ENCODE data around the gene EIF2S3B.

EIF2S3B gene

DNA sequence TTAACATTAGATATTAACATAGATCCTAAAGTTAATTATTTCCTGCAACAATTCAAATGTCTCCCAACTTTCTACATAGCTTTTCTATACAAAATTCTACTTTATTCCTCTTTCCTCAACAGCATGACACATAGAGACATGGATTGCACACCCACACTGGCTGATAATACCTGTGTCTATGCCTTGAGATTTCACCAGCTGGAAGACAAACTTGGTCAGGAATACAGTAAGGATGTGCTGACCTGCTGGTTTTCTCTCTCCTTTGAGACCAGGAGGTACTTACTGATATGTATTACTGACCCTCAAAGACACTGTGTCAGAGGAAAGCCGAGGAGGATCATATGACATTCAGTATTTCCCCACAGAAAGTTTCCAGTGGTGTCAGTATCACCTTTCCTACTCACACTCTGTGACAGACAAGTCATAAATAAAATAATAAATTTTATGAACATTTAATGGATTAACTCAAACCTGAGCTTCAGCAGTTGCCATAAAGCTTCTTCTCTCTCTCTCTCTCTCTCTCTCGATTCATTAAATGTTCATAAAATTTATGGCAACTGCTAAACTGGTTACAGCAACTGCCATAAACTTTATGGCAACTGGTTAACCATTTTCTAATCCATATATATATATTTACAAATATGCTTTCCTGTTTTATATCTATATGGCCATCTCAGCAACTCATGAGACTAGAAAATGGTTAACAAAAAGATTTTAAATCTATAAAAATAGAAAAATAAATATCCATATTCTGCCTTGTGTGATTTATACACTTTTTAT, 22.7 kb downstream of the EIF2S3B start:
- Histone ChIP-seq H3K79me1 (ENCODE audit: low read depth, low read length) (no peaks in the 10 kb centered on the region), H2BK15ac (ENCODE audit: low read length) (no peak overlapping the region), H2BK5ac (ENCODE audit: low read length) (no peak overlapping the region), H3K36me3 (replicated peaks in 1 of 2; ENCODE audit: control insufficient read depth in 2 of 2, insufficient read depth in 2 of 2, low read length in 2 of 2) (no peaks in the 10 kb centered on the region), H2AK5ac (ENCODE audit: low read depth, low read length) (no peak overlapping the region), H3K23ac (ENCODE audit: low read depth, low read length, poor library complexity) (no peak overlapping the region), H3K4me1 (ENCODE audit: control insufficient read depth in 2 of 2, insufficient read depth in 1 of 2, low read depth in 1 of 2, low read length in 2 of 2) (no peaks in the 10 kb centered on the region), H3K4me3 (ENCODE audit: low read length in 2 of 2) (no peak overlapping the region), H3K4ac (ENCODE audit: low read length) (no peak overlapping the region), H2BK12ac (ENCODE audit: low read length) (no peak overlapping the region), H2BK120ac (ENCODE audit: low read depth, low read length) (no peak overlapping the region), H3K18ac (ENCODE audit: low read length) (no peak overlapping the region), H3K9ac (ENCODE audit: low read depth, low read length, poor library complexity) (no peak overlapping the region), H3K27me3 (ENCODE audit: control insufficient read depth in 3 of 3, insufficient read depth in 3 of 3, low read depth in 1 of 3, low read length in 3 of 3) (no peaks in the 10 kb centered on the region), H3K14ac (ENCODE audit: low read length) (no peak overlapping the region), H3K4me2 (ENCODE audit: insufficient read depth, low read length, poor library complexity, severe bottlenecking) (no peak overlapping the region), H4K8ac (ENCODE audit: low read depth, low read length) (no peak overlapping the region), H3K9me3 (replicated peaks in 1 of 2; ENCODE audit: control insufficient read depth in 2 of 2, insufficient read depth in 1 of 2, low read depth in 1 of 2, low read length in 2 of 2) (no peaks in the 10 kb centered on the region), H2AFZ (ENCODE audit: low read length) (no peak overlapping the region), H4K91ac (ENCODE audit: low read depth, low read length, poor library complexity) (no peak overlapping the region), H3K27ac (replicated peaks; ENCODE audit: low read length) (no peak overlapping the region)
- DNase-seq (ENCODE audit: low spot score), result no peak
- WGBS, 2 donors (ENCODE audit: extremely low coverage in 2 of 2, insufficient read length in 2 of 2, insufficient replicate concordance in 1 of 2), result no CpG with 5 or more reads among the region's 2 CpGs

DNA sequence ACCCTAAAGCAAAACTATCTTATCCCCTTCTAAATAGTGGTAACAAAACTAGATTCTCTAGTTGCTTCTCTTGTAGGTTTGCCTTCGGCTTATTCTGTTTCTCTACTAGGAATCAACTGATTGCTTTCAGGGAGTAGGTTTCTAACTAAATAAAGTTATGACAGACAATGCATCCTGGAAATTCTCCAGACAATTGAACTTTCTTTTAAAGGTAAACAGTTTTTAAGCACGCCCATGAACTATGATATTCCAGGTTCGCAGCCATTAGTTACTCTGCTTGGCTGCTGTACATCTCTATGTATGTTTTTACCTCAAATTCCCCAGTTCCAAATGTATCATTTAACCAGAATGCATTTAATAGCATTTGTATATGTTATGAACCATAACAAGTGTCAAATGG, 23.9 kb downstream of the EIF2S3B start:
- H3K4ac ChIP-seq (ENCODE audit: low read length), result no peak overlapping the region
- H3K36me3 ChIP-seq (replicated peaks in 1 of 2; ENCODE audit: control insufficient read depth in 2 of 2, insufficient read depth in 2 of 2, low read length in 2 of 2), result no peaks in the 10 kb centered on the region
- no peaks in the 10 kb centered on the region for H3K9me3 ChIP-seq (replicated peaks in 1 of 2; ENCODE audit: control insufficient read depth in 2 of 2, insufficient read depth in 1 of 2, low read depth in 1 of 2, low read length in 2 of 2)
- no peak overlapping the region for H2AFZ ChIP-seq (ENCODE audit: low read length)
- H2BK120ac ChIP-seq (ENCODE audit: low read depth, low read length), result no peak overlapping the region
- H2BK12ac ChIP-seq (ENCODE audit: low read length), result no peak overlapping the region
- H3K9ac ChIP-seq (ENCODE audit: low read depth, low read length, poor library complexity), result no peak overlapping the region
- H3K4me3 ChIP-seq (ENCODE audit: low read length in 2 of 2), result no peak overlapping the region
- H2BK5ac ChIP-seq (ENCODE audit: low read length), result no peak overlapping the region
- no peaks in the 10 kb centered on the region for H3K79me1 ChIP-seq (ENCODE audit: low read depth, low read length)
- H2AK5ac ChIP-seq (ENCODE audit: low read depth, low read length), result no peak overlapping the region
- H3K27ac ChIP-seq (replicated peaks; ENCODE audit: low read length), result no peak overlapping the region
- no peaks in the 10 kb centered on the region for H3K27me3 ChIP-seq (ENCODE audit: control insufficient read depth in 3 of 3, insufficient read depth in 3 of 3, low read depth in 1 of 3, low read length in 3 of 3)
- no peak for DNase-seq (ENCODE audit: low spot score)
- H3K4me1 ChIP-seq (ENCODE audit: control insufficient read depth in 2 of 2, insufficient read depth in 1 of 2, low read depth in 1 of 2, low read length in 2 of 2), result no peaks in the 10 kb centered on the region
- no peak overlapping the region for H3K14ac ChIP-seq (ENCODE audit: low read length)
- H4K8ac ChIP-seq (ENCODE audit: low read depth, low read length), result no peak overlapping the region
- no peak overlapping the region for H3K18ac ChIP-seq (ENCODE audit: low read length)
- H3K23ac ChIP-seq (ENCODE audit: low read depth, low read length, poor library complexity), result no peak overlapping the region
- no peak overlapping the region for H2BK15ac ChIP-seq (ENCODE audit: low read length)
- WGBS, 2 donors (ENCODE audit: extremely low coverage in 2 of 2, insufficient read length in 2 of 2, insufficient replicate concordance in 1 of 2), result no CpG with 5 or more reads among the region's 3 CpGs
- H4K91ac ChIP-seq (ENCODE audit: low read depth, low read length, poor library complexity), result no peak overlapping the region
- H3K4me2 ChIP-seq (ENCODE audit: insufficient read depth, low read length, poor library complexity, severe bottlenecking), result no peak overlapping the region

DNA sequence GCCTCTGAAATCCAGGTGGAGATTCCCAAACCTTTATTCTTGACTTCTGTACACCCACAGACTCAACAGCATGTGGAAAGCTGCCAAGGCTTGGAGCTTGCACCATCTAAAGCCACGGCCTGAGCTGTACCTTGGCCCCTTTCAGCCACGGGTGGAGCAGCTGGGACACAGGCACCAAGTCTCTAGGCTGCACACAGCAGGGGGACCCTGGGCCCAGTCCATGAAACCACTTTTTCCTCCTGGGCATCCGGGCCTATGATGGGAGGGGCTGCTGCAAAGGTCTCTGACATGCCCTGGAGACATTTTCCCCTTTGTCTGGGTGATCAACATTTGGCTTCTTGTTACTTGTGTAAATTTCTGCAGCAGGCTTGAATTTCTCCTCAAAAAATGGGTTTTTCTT, 32.0 kb downstream of the EIF2S3B start:
- WGBS, 2 donors (ENCODE audit: extremely low coverage in 2 of 2, insufficient read length in 2 of 2, insufficient replicate concordance in 1 of 2), result no CpG with 5 or more reads among the region's 3 CpGs
- Histone ChIP-seq H3K79me1 (ENCODE audit: low read depth, low read length) (no peaks in the 10 kb centered on the region), H2BK15ac (ENCODE audit: low read length) (no peak overlapping the region), H3K36me3 (replicated peaks in 1 of 2; ENCODE audit: control insufficient read depth in 2 of 2, insufficient read depth in 2 of 2, low read length in 2 of 2) (no peaks in the 10 kb centered on the region), H4K8ac (ENCODE audit: low read depth, low read length) (no peak overlapping the region), H3K9me3 (replicated peaks in 1 of 2; ENCODE audit: control insufficient read depth in 2 of 2, insufficient read depth in 1 of 2, low read depth in 1 of 2, low read length in 2 of 2) (no peaks in the 10 kb centered on the region), H3K18ac (ENCODE audit: low read length) (no peak overlapping the region), H3K27ac (replicated peaks; ENCODE audit: low read length) (no peak overlapping the region), H4K91ac (ENCODE audit: low read depth, low read length, poor library complexity) (no peak overlapping the region), H2BK120ac (ENCODE audit: low read depth, low read length) (no peak overlapping the region), H2AK5ac (ENCODE audit: low read depth, low read length) (no peak overlapping the region), H3K23ac (ENCODE audit: low read depth, low read length, poor library complexity) (no peak overlapping the region), H3K9ac (ENCODE audit: low read depth, low read length, poor library complexity) (no peak overlapping the region), H3K4me1 (ENCODE audit: control insufficient read depth in 2 of 2, insufficient read depth in 1 of 2, low read depth in 1 of 2, low read length in 2 of 2) (no peaks in the 10 kb centered on the region), H3K27me3 (ENCODE audit: control insufficient read depth in 3 of 3, insufficient read depth in 3 of 3, low read depth in 1 of 3, low read length in 3 of 3) (no peaks in the 10 kb centered on the region), H3K4me3 (ENCODE audit: low read length in 2 of 2) (no peak overlapping the region), H2AFZ (ENCODE audit: low read length) (no peak overlapping the region), H2BK5ac (ENCODE audit: low read length) (no peak overlapping the region), H3K4me2 (ENCODE audit: insufficient read depth, low read length, poor library complexity, severe bottlenecking) (no peak overlapping the region), H2BK12ac (ENCODE audit: low read length) (no peak overlapping the region), H3K4ac (ENCODE audit: low read length) (no peak overlapping the region), H3K14ac (ENCODE audit: low read length) (no peak overlapping the region)
- DNase-seq (ENCODE audit: low spot score), result no peak

DNA sequence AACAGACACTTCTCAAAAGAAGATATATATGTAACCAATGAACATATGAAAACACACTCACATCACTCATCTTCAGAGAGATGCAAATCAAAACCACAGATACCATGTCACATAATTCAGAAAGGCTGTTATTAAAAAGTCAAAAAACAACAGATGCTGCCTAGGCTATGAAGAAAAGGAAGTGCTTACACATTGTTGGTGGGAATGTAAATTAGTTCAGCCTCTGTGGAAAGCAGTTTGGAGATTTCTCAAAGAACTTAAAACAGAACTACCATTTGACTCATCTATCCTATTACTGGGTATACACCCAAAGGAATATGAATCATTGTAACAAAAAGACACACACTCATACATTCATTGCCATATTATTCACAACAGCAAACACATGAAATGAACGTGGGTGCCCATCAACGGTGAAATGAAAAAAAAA, 35.1 kb downstream of the EIF2S3B start:
- H3K4me1 ChIP-seq (ENCODE audit: control insufficient read depth in 2 of 2, insufficient read depth in 1 of 2, low read depth in 1 of 2, low read length in 2 of 2), result no peaks in the 10 kb centered on the region
- no peak overlapping the region for H2BK15ac ChIP-seq (ENCODE audit: low read length)
- no peak overlapping the region for H3K4me3 ChIP-seq (ENCODE audit: low read length in 2 of 2)
- H3K27ac ChIP-seq (replicated peaks; ENCODE audit: low read length), result no peak overlapping the region
- H2BK5ac ChIP-seq (ENCODE audit: low read length), result no peak overlapping the region
- no peaks in the 10 kb centered on the region for H3K9me3 ChIP-seq (replicated peaks in 1 of 2; ENCODE audit: control insufficient read depth in 2 of 2, insufficient read depth in 1 of 2, low read depth in 1 of 2, low read length in 2 of 2)
- H2AK5ac ChIP-seq (ENCODE audit: low read depth, low read length), result no peak overlapping the region
- H4K8ac ChIP-seq (ENCODE audit: low read depth, low read length), result no peak overlapping the region
- no peak overlapping the region for H3K18ac ChIP-seq (ENCODE audit: low read length)
- H3K4me2 ChIP-seq (ENCODE audit: insufficient read depth, low read length, poor library complexity, severe bottlenecking), result no peak overlapping the region
- no CpG with 5 or more reads among the region's 2 CpGs for WGBS, 2 donors (ENCODE audit: extremely low coverage in 2 of 2, insufficient read length in 2 of 2, insufficient replicate concordance in 1 of 2)
- no peak overlapping the region for H3K9ac ChIP-seq (ENCODE audit: low read depth, low read length, poor library complexity)
- no peak for DNase-seq (ENCODE audit: low spot score)
- H3K27me3 ChIP-seq (ENCODE audit: control insufficient read depth in 3 of 3, insufficient read depth in 3 of 3, low read depth in 1 of 3, low read length in 3 of 3), result no peaks in the 10 kb centered on the region
- no peak overlapping the region for H3K23ac ChIP-seq (ENCODE audit: low read depth, low read length, poor library complexity)
- no peak overlapping the region for H2BK120ac ChIP-seq (ENCODE audit: low read depth, low read length)
- no peaks in the 10 kb centered on the region for H3K79me1 ChIP-seq (ENCODE audit: low read depth, low read length)
- H3K14ac ChIP-seq (ENCODE audit: low read length), result no peak overlapping the region
- no peak overlapping the region for H3K4ac ChIP-seq (ENCODE audit: low read length)
- no peak overlapping the region for H2BK12ac ChIP-seq (ENCODE audit: low read length)
- H2AFZ ChIP-seq (ENCODE audit: low read length), result no peak overlapping the region
- no peaks in the 10 kb centered on the region for H3K36me3 ChIP-seq (replicated peaks in 1 of 2; ENCODE audit: control insufficient read depth in 2 of 2, insufficient read depth in 2 of 2, low read length in 2 of 2)
- H4K91ac ChIP-seq (ENCODE audit: low read depth, low read length, poor library complexity), result no peak overlapping the region
